Osteoblast (primary cell): ENCODE measurements around the gene LYRM2. TPM values are rescaled to one million over a fixed set of nuclear protein-coding genes. Genes with fewer than 3 reads are reported as not detected.

Experiments
- DNase-seq: peaks from one replicate; pipeline ENCODE4 v3.0.0; 2011; ENCODE audit warnings: low spot score, mixed read lengths; ENCODE audit not compliant: insufficient read length; ENCODE audit errors: missing footprints
- H2AFZ ChIP-seq: 2 replicates; pipeline ENCODE4 v1.6.0; 2011; ENCODE audit warnings: mild to moderate bottlenecking, low read length
- H3K27ac ChIP-seq: 2 replicates; pipeline ENCODE4 v1.5.1; 2011; ENCODE audit warnings: mild to moderate bottlenecking, low read depth, low read length, moderate library complexity
- H3K27me3 ChIP-seq: 2 replicates; pipeline ENCODE4 v1.6.0; 2012; ENCODE audit warnings: mild to moderate bottlenecking, control low read depth, inconsistent platforms, low read length, moderate library complexity; ENCODE audit not compliant: insufficient read depth
- H3K36me3 ChIP-seq: 2 replicates; pipeline ENCODE4 v1.5.1; 2011; ENCODE audit warnings: mild to moderate bottlenecking, low read length, control low read depth, moderate library complexity; ENCODE audit not compliant: insufficient read depth
- H3K4me1 ChIP-seq: 2 replicates; pipeline ENCODE4 v1.5.1; 2011; ENCODE audit warnings: mild to moderate bottlenecking, low read length, control low read depth, moderate library complexity; ENCODE audit not compliant: insufficient read depth
- H3K4me2 ChIP-seq: 2 replicates; pipeline ENCODE4 v1.6.0; 2011; ENCODE audit warnings: mild to moderate bottlenecking, low read length; ENCODE audit not compliant: insufficient read depth
- H3K4me3 ChIP-seq: fragments of 200-600 bp; sonication (generic); 3 replicates; pipeline ENCODE4 v1.5.1; 2012; ENCODE audit warnings: mild to moderate bottlenecking, low read length, inconsistent platforms; ENCODE audit not compliant: insufficient read depth
- H3K79me2 ChIP-seq: 2 replicates; pipeline ENCODE4 v1.6.0; 2012; ENCODE audit warnings: mild to moderate bottlenecking, low read length, control low read depth, inconsistent platforms; ENCODE audit not compliant: insufficient read depth
- H3K9me3 ChIP-seq: 2 replicates; pipeline ENCODE4 v1.5.1; 2011; ENCODE audit warnings: low read depth, low read length, control low read depth
- H4K20me1 ChIP-seq: 2 replicates; pipeline ENCODE4 v1.6.0; 2012; ENCODE audit warnings: mild to moderate bottlenecking, low read length, control low read depth; ENCODE audit not compliant: insufficient read depth
- total RNA-seq: library from RNA; depleted of rRNA; stranded (reverse); fragments of >200 nt; gene quantifications from 2 replicates; pipeline ENCODE4 v1.2.3, GENCODE V29; 2012
- TF ChIP-seq, protein P1 (sequence below): IDR thresholded peaks from 2 replicates; pipeline ENCODE4 v1.5.1; 2011; ENCODE audit warnings: mild to moderate bottlenecking, low read depth, low read length, moderate library complexity; ENCODE audit errors: extremely low read depth

The LYRM2 gene
- total RNA-seq, 1 donor: 24.6 TPM

DNA sequence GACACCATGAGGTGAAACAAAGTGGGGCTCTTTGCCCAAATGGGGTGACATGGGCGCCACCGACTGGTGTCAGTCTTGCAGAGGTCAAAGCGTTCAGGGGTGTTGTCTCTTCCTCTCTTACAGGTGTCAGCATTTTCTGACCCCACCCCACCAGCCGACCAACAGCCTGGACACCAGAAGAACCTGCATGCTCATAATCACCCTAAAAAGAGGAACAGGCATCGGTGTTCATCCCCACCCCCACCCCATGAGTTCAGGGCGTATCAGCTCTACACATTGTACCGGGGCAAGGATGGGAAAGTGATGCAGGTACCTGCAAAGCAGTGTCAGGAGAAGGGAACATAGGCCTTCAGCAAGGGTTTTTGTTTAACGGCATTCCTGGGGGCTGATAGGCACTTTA lies 14.8 kb downstream of the LYRM2 start:
- Histone ChIP-seq H3K9me3 (no peaks in the 10 kb centered on the region), H3K27ac (no peak overlapping the region), H3K79me2 (no peaks in the 10 kb centered on the region), H2AFZ (no peak overlapping the region), H3K36me3 (no peaks in the 10 kb centered on the region), H3K4me2 (no peak overlapping the region), H3K27me3 (no peaks in the 10 kb centered on the region), H3K4me1 (no peaks in the 10 kb centered on the region), H4K20me1 (no peaks in the 10 kb centered on the region), H3K4me3 (no peak overlapping the region)
- DNase-seq: no peak
- TF ChIP-seq, protein P1, sequence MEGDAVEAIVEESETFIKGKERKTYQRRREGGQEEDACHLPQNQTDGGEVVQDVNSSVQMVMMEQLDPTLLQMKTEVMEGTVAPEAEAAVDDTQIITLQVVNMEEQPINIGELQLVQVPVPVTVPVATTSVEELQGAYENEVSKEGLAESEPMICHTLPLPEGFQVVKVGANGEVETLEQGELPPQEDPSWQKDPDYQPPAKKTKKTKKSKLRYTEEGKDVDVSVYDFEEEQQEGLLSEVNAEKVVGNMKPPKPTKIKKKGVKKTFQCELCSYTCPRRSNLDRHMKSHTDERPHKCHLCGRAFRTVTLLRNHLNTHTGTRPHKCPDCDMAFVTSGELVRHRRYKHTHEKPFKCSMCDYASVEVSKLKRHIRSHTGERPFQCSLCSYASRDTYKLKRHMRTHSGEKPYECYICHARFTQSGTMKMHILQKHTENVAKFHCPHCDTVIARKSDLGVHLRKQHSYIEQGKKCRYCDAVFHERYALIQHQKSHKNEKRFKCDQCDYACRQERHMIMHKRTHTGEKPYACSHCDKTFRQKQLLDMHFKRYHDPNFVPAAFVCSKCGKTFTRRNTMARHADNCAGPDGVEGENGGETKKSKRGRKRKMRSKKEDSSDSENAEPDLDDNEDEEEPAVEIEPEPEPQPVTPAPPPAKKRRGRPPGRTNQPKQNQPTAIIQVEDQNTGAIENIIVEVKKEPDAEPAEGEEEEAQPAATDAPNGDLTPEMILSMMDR: no peak

- TF ChIP-seq, protein P1: no peak
- H3K9me3 ChIP-seq: no peaks in the 10 kb centered on the region
- H3K27me3 ChIP-seq: no peaks in the 10 kb centered on the region
- no peaks in the 10 kb centered on the region for H3K36me3 ChIP-seq
- no peaks in the 10 kb centered on the region for H3K79me2 ChIP-seq
- no peak overlapping the region for H3K4me2 ChIP-seq
- H3K4me1 ChIP-seq: no peaks in the 10 kb centered on the region
- DNase-seq: no peak
- H3K27ac ChIP-seq: no peak overlapping the region
- no peak overlapping the region for H3K4me3 ChIP-seq
- no peak overlapping the region for H2AFZ ChIP-seq
- no peaks in the 10 kb centered on the region for H4K20me1 ChIP-seq
Measured at GRCh38 chr6:89619567-89619966, 19.0 kb downstream of the LYRM2 start.

GRCh38 chr6:89618026-89618425 lies 20.5 kb downstream of the LYRM2 start:
- no peaks in the 10 kb centered on the region for H3K27me3 ChIP-seq
- no peak overlapping the region for H3K27ac ChIP-seq
- H3K36me3 ChIP-seq: no peaks in the 10 kb centered on the region
- H4K20me1 ChIP-seq: no peaks in the 10 kb centered on the region
- no peak overlapping the region for H3K4me3 ChIP-seq
- no peak for DNase-seq
- TF ChIP-seq, protein P1: no peak
- no peaks in the 10 kb centered on the region for H3K4me1 ChIP-seq
- H2AFZ ChIP-seq: no peak overlapping the region
- no peaks in the 10 kb centered on the region for H3K79me2 ChIP-seq
- H3K4me2 ChIP-seq: no peak overlapping the region
- H3K9me3 ChIP-seq: no peaks in the 10 kb centered on the region

GRCh38 chr6:89616531-89616930 lies 22.0 kb downstream of the LYRM2 start:
- DNase-seq: no peak
- no peaks in the 10 kb centered on the region for H3K79me2 ChIP-seq
- no peaks in the 10 kb centered on the region for H4K20me1 ChIP-seq
- H3K4me1 ChIP-seq: peaks cover 3% of the 10 kb centered on the region
- TF ChIP-seq, protein P1: no peak
- H3K4me2 ChIP-seq: no peak overlapping the region
- no peak overlapping the region for H2AFZ ChIP-seq
- no peaks in the 10 kb centered on the region for H3K9me3 ChIP-seq
- no peak overlapping the region for H3K27ac ChIP-seq
- H3K4me3 ChIP-seq: no peak overlapping the region
- no peaks in the 10 kb centered on the region for H3K27me3 ChIP-seq
- no peaks in the 10 kb centered on the region for H3K36me3 ChIP-seq
